Measurements from ENCODE around the gene PIGS.

PIGS gene

DNA sequence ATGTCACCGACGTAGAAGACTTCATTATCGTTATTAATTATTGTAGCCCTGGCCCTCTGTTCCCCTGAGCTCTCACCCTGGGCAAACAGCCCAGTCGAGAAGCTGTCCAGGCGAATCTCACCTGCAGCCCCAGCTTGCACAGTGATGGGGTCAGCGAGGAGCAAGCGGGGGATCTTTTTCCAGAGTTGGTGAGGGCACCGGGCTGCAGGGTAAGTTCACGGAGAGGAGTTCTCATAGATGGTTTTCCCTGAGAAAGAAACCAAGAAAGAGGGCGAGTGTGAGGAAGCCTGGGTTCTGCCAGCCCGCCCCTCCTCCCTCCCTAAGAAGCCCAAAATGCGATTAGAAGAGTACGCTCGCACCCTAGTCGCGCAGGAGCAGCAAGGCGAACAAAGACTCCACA is 27.1 kb upstream of the PIGS start:
- no peak for DNase-seq (ENCODE audit: extremely low read depth, low read depth)
- H3K4me3 ChIP-seq (replicated peaks; ENCODE audit: low read depth, low read length): peak overlapping the region; percentile 64
- TF ChIP-seq, protein P1, sequence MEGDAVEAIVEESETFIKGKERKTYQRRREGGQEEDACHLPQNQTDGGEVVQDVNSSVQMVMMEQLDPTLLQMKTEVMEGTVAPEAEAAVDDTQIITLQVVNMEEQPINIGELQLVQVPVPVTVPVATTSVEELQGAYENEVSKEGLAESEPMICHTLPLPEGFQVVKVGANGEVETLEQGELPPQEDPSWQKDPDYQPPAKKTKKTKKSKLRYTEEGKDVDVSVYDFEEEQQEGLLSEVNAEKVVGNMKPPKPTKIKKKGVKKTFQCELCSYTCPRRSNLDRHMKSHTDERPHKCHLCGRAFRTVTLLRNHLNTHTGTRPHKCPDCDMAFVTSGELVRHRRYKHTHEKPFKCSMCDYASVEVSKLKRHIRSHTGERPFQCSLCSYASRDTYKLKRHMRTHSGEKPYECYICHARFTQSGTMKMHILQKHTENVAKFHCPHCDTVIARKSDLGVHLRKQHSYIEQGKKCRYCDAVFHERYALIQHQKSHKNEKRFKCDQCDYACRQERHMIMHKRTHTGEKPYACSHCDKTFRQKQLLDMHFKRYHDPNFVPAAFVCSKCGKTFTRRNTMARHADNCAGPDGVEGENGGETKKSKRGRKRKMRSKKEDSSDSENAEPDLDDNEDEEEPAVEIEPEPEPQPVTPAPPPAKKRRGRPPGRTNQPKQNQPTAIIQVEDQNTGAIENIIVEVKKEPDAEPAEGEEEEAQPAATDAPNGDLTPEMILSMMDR (IDR thresholded peaks at IDR 0.05; ENCODE audit: low read depth, low read length, missing control alignments): no peak

GRCh38 chr17:28597606-28598383 is 26.5 kb upstream of the PIGS start:
- TF ChIP-seq, protein P1 (IDR thresholded peaks at IDR 0.05; ENCODE audit: low read depth, low read length, missing control alignments): no peak
- peak overlapping the region; percentile 64 for H3K4me3 ChIP-seq (replicated peaks; ENCODE audit: low read depth, low read length)
- DNase-seq (ENCODE audit: extremely low read depth, low read depth): no peak

GRCh38 chr17:28592260-28592659 is 20.9 kb upstream of the PIGS start:
- H3K4me3 ChIP-seq (replicated peaks; ENCODE audit: low read depth, low read length): no peak overlapping the region
- TF ChIP-seq, protein P1 (IDR thresholded peaks at IDR 0.05; ENCODE audit: low read depth, low read length, missing control alignments): no peak
- no peak for DNase-seq (ENCODE audit: extremely low read depth, low read depth)

DNA sequence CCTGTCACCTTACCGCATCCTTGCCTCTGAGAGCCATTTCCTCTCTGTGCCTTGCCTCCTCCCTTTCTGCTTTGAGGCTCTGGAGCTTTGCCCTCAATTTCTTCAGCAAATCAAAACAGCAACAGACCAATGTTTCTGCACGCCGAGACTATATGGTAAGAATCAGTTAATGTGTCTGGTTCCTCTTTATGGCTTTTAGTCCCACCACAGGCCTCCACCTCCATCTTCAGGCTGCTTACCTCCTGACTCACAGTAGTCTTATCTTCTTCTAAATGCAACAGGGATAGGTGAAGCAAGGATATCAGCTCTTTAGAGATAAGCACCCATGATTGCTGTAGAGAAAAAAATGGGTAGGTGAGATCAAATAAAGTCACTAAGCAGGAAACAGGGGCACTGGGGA is 14.5 kb upstream of the PIGS start:
- TF ChIP-seq, protein P1 (IDR thresholded peaks at IDR 0.05; ENCODE audit: low read depth, low read length, missing control alignments): no peak
- no peak for DNase-seq (ENCODE audit: extremely low read depth, low read depth)
- H3K4me3 ChIP-seq (replicated peaks; ENCODE audit: low read depth, low read length): no peak overlapping the region

DNA sequence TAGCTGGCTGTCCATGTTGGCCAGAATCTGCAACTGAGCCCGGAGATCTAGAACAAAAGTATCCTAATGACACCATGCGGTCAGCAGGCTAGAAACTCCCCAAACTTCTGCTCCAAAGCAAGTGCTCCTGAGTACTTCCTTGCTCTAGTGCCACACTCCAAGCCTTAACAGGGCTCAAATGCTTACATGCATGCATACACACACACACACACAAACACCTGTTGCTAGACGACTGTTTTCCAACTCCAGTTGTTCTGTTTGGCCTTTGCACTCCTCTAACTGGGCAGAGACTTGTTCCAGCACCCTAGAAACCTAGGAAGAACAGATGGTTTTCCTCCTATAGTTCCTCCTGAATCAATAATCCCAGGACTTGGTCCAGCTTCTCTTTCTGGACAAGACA is 13.1 kb upstream of the PIGS start:
- TF ChIP-seq, protein P1 (IDR thresholded peaks at IDR 0.05; ENCODE audit: low read depth, low read length, missing control alignments): no peak

DNA sequence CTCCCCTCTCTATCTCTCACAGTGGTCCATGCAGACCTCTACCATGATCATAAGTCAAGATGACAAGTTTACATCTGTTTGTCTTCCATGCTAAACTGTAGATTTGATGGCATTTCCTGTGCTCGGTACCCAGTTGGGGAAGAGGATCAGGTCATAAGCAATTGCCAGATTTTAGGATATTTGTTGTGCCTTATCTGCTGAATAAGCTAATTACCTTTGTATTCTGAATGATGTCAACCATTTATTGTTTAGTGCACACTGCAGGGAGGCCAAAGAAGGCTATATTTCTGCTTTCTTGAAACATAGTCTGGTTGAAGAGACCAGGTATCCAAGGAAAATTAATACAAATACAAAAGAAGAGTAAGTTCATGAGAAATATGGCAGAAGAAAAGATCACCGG is 11.2 kb upstream of the PIGS start:
- no peak overlapping the region for H3K4me3 ChIP-seq (replicated peaks; ENCODE audit: low read depth, low read length)
- DNase-seq (ENCODE audit: extremely low read depth, low read depth): no peak
- TF ChIP-seq, protein P1 (IDR thresholded peaks at IDR 0.05; ENCODE audit: low read depth, low read length, missing control alignments): no peak

More for the DNA sequence above, 13.1 kb upstream of the PIGS start:
- no peak overlapping the region for H3K4me3 ChIP-seq (replicated peaks; ENCODE audit: low read depth, low read length)
- no peak for DNase-seq (ENCODE audit: extremely low read depth, low read depth)

GRCh38 chr17:28580959-28581358 is 9.6 kb upstream of the PIGS start:
- no peak overlapping the region for H3K4me3 ChIP-seq (replicated peaks; ENCODE audit: low read depth, low read length)
- DNase-seq (ENCODE audit: extremely low read depth, low read depth): no peak
- TF ChIP-seq, protein P1 (IDR thresholded peaks at IDR 0.05; ENCODE audit: low read depth, low read length, missing control alignments): no peak

All from HFF-Myc (cell line).